Stomach smooth muscle (tissue), 2 donors: Measurements from ENCODE around the gene KRT78.

Source experiments
- H3K27ac ChIP-seq: one replicate; pipeline ENCODE4 v1.7.0; 2013; ENCODE audit warnings: mild to moderate bottlenecking, low read length, inconsistent platforms
- H3K27me3 ChIP-seq, 2 donors: one replicate each; pipeline ENCODE4 v1.7.0; 2013; ENCODE audit warnings: low read length in 2 of 2; ENCODE audit not compliant: insufficient read depth in 2 of 2, control insufficient read depth in 1 of 2
- H3K36me3 ChIP-seq, 2 donors: one replicate each; pipeline ENCODE4 v1.7.0; 2013; ENCODE audit warnings: low read length in 2 of 2; ENCODE audit not compliant: control insufficient read depth in 2 of 2, insufficient read depth in 2 of 2
- H3K4me1 ChIP-seq: one replicate; pipeline ENCODE4 v1.7.0; 2013; ENCODE audit warnings: low read length; ENCODE audit not compliant: control insufficient read depth, insufficient read depth
- H3K4me3 ChIP-seq, 2 donors: one replicate each; pipeline ENCODE4 v1.7.0; 2013; ENCODE audit warnings: low read length in 2 of 2
- H3K9ac ChIP-seq, 2 donors: one replicate each; pipeline ENCODE4 v1.7.0; 2013; ENCODE audit warnings: low read length in 2 of 2, mild to moderate bottlenecking in 1 of 2
- H3K9me3 ChIP-seq, 2 donors: one replicate each; pipeline ENCODE4 v1.7.0; 2013; ENCODE audit warnings: low read length in 2 of 2; ENCODE audit not compliant: control insufficient read depth in 2 of 2
- donor health status: healthy.
- donor health status: Pancreatic carcinoma.

The KRT78 gene

DNA sequence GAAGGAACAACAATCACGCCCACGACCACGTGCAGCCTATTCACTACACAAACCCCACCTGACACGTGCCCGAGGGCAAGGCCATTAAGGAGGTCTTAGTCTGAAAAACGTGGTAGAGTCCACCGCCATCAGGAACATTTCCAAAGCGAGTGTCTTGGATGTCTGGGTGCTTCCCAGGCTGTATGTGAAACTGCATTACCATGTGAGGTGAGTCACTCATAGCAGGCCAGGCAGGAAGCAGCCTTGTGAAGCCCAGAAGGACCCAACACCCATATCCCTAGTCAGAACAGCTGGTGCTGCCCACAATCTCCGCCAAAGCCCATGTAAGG lies 11.4 kb downstream of the KRT78 start:
- peaks cover 0 to 17% of the 10 kb centered on the region in 2 donors for H3K27me3 ChIP-seq
- no peak overlapping the region for H3K27ac ChIP-seq
- no peaks in the 10 kb centered on the region for H3K9me3 ChIP-seq
- H3K4me3 ChIP-seq, result no peak overlapping the region
- no peak overlapping the region for H3K9ac ChIP-seq
- no peaks in the 10 kb centered on the region for H3K36me3 ChIP-seq
- no peaks in the 10 kb centered on the region for H3K4me1 ChIP-seq

DNA sequence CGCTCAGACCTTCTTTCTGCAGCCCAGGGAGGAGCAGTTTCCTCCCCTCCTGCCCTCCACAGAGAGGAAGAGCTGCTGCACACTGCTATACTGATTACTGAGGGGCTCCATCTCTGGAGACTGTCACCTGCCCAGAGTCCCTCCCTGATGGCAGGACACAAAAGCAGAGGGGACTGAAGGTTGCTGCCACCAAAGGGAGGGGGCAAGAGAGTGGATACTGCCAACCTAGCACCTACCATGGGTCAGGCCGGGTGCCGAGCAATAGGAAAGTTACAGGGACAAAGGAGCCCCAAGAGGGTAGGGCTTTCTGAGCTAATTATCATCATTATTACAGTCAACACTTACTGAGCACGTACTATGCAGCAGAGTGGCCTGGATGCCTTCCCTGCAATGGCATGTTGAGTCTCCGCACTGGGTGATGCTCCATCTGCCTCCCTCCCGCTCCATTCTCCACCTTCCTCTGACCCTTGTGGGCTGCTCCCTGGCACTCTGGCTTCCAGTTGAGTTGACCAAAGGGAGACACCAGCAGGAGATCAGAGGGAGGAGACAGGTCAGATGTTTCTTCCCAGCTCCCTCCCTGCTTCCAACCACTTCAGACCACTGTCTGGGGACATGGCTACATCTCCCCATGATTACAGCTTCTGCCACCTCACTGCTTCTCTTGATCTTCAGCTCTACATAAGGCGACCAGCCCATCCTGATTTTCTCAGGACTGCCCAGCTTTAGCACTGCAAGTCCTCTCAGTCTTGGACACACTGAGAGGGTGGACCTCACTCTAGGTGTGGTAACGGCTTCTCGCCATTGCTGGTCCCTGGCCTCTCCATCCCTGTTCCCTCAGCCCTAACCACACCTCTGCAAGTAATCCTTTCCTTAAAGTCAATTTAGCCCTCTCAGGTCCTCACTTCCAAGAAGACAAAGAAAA lies 12.0 kb downstream of the KRT78 start:
- Histone ChIP-seq H3K9ac (no peak overlapping the region), H3K4me3 (no peak overlapping the region), H3K27me3 (peaks cover 0 to 17% of the 10 kb centered on the region in 2 donors), H3K27ac (no peak overlapping the region), H3K9me3 (no peaks in the 10 kb centered on the region), H3K36me3 (no peaks in the 10 kb centered on the region), H3K4me1 (no peaks in the 10 kb centered on the region)

DNA sequence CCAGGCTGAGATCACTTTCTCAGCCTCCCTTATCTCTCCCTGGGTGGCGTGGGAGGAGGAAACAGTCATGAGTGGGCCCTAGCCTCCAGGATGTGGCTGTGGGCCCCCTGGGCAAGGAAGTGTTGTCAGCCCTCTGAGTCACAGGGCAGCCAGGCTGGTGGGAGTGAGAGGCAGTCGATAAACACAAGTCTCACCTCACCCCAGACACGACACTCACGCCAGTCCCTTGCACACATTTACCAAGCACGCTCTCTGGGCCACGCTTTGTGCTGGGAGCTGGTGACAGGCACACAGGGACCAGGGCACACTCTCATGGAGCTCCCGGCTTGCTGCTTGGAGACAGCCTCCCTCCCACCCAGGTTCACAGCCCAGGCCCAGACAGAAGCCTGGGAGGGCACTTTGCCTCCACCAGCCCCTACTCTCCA lies 12.7 kb downstream of the KRT78 start:
- H3K27ac ChIP-seq, result no peak overlapping the region
- H3K4me1 ChIP-seq, result no peaks in the 10 kb centered on the region
- H3K4me3 ChIP-seq, result no peak overlapping the region
- H3K27me3 ChIP-seq, result peaks cover 0 to 17% of the 10 kb centered on the region in 2 donors
- no peaks in the 10 kb centered on the region for H3K36me3 ChIP-seq
- no peak overlapping the region for H3K9ac ChIP-seq
- no peaks in the 10 kb centered on the region for H3K9me3 ChIP-seq

DNA sequence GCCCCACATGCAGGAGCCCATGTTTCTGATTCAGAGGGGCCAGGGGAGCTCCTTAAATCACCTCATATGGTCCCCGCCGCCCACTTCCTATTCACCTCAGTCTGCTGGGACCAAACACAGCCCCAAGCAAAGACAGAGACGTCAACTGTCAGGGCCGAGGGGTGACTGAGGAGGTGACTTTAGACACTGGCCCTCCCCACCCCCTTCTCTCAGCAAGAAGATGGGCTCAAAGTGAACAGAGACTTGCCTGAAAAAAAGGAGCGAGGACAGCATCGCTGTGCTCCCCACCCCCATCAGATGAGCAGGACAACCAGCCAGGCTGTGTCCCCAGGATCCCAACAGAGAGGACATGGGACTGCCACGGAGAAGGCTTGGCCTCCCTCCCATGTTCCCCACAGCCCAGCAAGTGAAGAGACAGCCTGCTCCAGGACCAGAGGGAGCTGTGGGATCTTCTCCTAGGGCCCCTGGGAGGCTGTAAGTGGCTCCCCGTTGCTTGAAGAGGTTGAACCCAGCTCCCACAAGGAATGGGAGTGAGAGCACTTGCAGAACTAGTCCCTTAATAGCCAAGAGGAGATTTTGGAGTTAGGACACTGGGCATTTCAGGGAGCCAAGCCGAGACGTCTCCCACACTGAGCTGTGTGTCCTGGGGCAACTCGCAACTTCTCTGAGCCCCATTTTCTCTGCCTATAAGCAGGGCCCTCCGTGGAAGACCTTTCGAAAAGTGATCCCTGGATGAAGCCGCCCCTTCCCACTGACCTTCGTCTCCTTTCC lies 13.3 kb downstream of the KRT78 start:
- Histone ChIP-seq H3K9me3 (no peaks in the 10 kb centered on the region), H3K27me3 (peaks cover 0 to 15% of the 10 kb centered on the region in 2 donors), H3K27ac (no peak overlapping the region), H3K4me3 (no peak overlapping the region), H3K4me1 (no peaks in the 10 kb centered on the region), H3K36me3 (no peaks in the 10 kb centered on the region), H3K9ac (no peak overlapping the region)

DNA sequence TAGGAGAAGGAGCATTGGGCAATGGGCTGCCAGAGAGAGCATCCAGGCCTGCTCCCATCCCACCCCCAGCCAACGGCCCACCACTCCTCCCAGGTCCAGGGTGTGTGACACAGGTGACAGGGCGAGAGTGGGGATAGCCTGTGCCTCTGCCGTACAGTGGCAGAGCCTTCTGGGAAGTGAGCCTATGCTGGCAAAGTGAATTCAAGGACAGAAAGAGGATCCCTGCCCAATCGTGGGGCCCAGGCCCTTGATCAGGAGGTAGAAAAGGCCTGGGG lies 14.1 kb downstream of the KRT78 start:
- Histone ChIP-seq H3K36me3 (no peaks in the 10 kb centered on the region), H3K9ac (no peak overlapping the region), H3K4me3 (no peak overlapping the region), H3K4me1 (no peaks in the 10 kb centered on the region), H3K9me3 (no peaks in the 10 kb centered on the region), H3K27ac (no peak overlapping the region), H3K27me3 (peaks cover 0 to 15% of the 10 kb centered on the region in 2 donors)

DNA sequence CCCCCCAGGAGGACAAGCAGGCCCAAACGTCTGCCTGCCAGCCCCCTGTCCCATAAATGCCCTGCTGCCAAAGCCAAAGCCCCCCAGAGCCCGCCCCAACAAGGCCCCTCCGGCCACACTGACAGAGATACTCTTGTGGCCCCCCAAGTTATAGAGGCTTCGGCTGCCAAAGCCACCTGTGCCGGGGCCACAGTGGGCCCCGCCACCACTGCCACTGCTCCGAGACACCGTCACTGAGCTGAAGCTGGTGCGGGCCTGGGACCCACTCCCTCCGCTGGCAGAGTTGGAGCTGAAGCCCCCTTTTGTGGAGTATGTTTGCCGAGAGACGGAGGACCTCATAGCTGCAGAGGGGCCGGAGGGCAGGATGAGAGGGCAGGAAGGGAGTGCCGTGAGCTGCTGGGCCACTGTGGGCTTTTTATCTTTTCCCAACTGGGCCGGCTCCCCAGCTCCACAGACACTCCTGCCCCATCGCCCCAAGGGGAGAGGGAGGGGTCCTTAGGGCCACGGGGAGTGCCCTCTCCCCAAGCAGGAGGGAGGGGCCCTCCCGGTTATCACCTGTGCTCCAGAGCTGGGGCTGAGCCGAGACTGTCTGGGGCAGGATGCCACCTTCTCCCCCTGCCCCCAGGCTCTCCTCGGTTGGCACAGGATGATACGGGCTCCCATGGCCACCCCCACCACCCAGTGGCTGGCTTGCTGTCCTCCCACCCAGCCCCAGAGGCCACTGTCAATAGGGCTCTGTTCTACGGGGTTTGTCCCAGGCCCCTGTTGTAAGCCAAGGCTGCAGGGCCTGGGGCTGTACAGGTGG lies 14.7 kb downstream of the KRT78 start, which contains the start of gene KRT79:
Gene KRT79, minus strand, starts transcription at position 390 of the 805 bp plus-strand sequence. Its CDS starts 51 bp downstream, at position 339.
- Histone ChIP-seq H3K27ac (no peak within 1 kb of the TSS), H3K27me3 (peaks cover 0 to 15% of the 10 kb centered on the region in 2 donors), H3K4me1 (no peaks in the 10 kb centered on the region), H3K9me3 (no peaks in the 10 kb centered on the region), H3K36me3 (no peaks in the 10 kb centered on the region), H3K9ac (no peak within 1 kb of the TSS), H3K4me3 (no peak within 1 kb of the TSS)

DNA sequence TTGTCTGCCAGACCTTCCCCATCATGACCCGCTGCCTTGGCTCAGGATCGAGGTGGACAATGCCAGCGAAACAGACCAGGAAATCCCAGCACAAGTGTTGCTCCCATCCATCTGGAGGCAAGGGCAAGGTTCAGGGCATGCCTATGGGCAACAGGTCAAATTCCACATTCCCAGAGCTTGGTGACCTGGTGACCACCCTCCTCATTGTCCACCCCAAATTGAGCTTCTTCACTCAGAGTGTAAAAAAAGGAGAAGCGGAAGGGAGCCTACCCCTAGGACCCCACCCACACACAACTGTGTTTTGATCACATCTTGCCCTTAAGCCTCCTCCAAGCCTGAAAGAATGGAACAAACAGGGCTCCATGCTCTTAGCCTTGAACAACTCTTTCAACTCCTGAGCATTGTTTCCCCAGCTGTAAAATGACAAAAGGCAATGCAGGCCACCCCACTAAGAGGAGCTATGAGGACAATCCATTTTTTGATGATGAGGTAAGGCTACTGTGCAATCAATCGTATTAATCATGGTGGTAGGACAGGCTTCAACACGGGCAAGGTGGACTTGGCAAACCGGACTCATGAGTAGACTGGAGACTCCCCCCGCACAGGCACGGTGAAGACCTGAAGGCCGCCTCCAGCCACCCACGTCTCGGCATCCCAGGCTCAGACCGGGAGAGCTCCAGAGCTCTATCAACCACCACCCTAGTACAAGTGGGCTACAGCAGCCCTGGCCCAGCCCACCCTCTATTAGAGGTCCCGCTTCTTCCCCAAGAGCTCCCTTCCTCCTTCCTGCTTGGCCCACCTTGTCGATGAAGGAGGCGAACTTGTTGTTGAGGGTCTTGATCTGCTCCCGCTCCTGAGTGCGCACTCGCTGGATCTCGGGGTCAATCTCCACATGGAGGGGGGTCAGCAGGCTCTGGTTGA lies 15.5 kb downstream of the KRT78 start:
- Histone ChIP-seq H3K9me3 (no peaks in the 10 kb centered on the region), H3K9ac (no peak overlapping the region), H3K27ac (no peak overlapping the region), H3K27me3 (peaks cover 0 to 15% of the 10 kb centered on the region in 2 donors), H3K4me1 (no peaks in the 10 kb centered on the region), H3K4me3 (no peak overlapping the region), H3K36me3 (no peaks in the 10 kb centered on the region)

DNA sequence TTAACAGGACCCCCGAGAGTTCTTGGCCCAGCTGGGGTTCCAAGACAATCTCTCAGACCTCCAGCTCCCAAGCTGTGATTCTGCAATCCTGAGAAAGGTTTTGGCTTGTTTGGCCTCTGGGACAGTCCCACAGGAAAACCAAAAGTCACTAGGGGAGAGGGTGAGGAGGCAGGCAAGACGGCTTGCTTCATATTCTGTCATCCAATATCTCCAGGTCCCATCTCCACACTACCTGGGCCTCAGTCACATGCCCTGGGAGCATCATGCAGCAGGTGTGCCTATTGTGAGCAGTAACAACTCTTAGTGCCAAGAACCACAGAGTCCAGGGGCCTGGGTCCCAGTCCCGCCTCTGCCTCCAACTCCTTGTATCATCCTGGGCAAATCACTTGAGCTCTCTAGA lies 16.3 kb downstream of the KRT78 start:
- H3K9me3 ChIP-seq, result no peaks in the 10 kb centered on the region
- H3K27ac ChIP-seq, result no peak overlapping the region
- H3K36me3 ChIP-seq, result no peaks in the 10 kb centered on the region
- H3K27me3 ChIP-seq, result peaks cover 0 to 11% of the 10 kb centered on the region in 2 donors
- no peak overlapping the region for H3K4me3 ChIP-seq
- no peaks in the 10 kb centered on the region for H3K4me1 ChIP-seq
- no peak overlapping the region for H3K9ac ChIP-seq

DNA sequence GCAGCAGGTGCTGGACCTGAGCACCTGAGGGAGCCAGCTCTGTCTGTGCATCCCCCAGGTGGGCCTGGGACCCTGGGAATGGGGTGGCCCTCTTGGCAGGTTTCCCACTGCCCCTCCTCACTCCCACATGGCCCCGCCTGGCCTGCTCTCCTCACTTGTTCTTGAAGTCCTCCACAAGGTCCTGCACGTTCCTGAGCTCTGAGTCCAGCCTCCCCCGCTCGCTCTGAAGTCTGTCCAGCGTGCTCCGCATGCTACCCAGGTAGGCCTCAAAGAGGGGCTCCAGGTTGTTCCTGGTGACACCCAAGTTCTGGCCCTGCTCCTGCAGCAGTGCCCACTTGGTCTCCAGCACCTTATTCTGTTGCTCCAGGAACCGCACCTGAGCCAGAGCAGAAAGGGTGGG lies 17.5 kb downstream of the KRT78 start:
- Histone ChIP-seq H3K27ac (no peak overlapping the region), H3K9me3 (no peaks in the 10 kb centered on the region), H3K4me1 (no peaks in the 10 kb centered on the region), H3K4me3 (no peak overlapping the region), H3K9ac (no peak overlapping the region), H3K36me3 (no peaks in the 10 kb centered on the region), H3K27me3 (peaks cover 0 to 2% of the 10 kb centered on the region in 2 donors)
